H1 (cell line): ENCODE data around the gene EVPLL. TPM values are rescaled to one million over a fixed set of nuclear protein-coding genes. Genes with fewer than 3 reads are reported as not detected.

ENCODE experiments used
- CTCF ChIA-PET: fragments of 300-600 bp; sonication (Branson Sonifier 250); formaldehyde crosslinking; loops from one replicate; lab custom pipeline; 2021; ENCODE audit not compliant: partially characterized antibody; lab: Charles Lee
- POLR2A ChIA-PET: fragments of 300-600 bp; sonication (Branson Sonifier 250); formaldehyde crosslinking; loops from one replicate; lab custom pipeline; 2021; ENCODE audit warnings: inconsistent platforms; ENCODE audit not compliant: partially characterized antibody; lab: Charles Lee
- DNase-seq, 2 experiments: peaks; one replicate each; pipeline versions ENCODE4 v3.0.0 to v3.0.0-alpha.2; 2010 to 2022; ENCODE audit warnings: low spot score in 2 of 2, low read depth in 1 of 2, mixed read lengths in 1 of 2
- FAIRE-seq: peaks from 2 replicates; lab custom pipeline; 2011; peaks lifted over from hg19 to GRCh38; lab: Jason Lieb, UNC
- H2AFZ ChIP-seq: 2 replicates; pipeline ENCODE4 v1.8.1; 2012; ENCODE audit warnings: low read length, inconsistent platforms
- H2AK5ac ChIP-seq: 2 replicates; pipeline ENCODE4 v1.6.1; 2013; ENCODE audit warnings: low read depth, low read length
- H2BK120ac ChIP-seq: replicated peaks from 2 replicates; pipeline ENCODE3; 2013; ENCODE audit warnings: low read depth, low read length, inconsistent platforms
- H2BK12ac ChIP-seq: 2 replicates; pipeline ENCODE4 v1.6.1; 2013; ENCODE audit warnings: low read depth, low read length
- H2BK15ac ChIP-seq: 2 replicates; pipeline ENCODE4 v1.6.1; 2013; ENCODE audit warnings: low read length
- H2BK20ac ChIP-seq: 2 replicates; pipeline ENCODE4 v1.6.1; 2013; ENCODE audit warnings: low read length
- H2BK5ac ChIP-seq: 2 replicates; pipeline ENCODE4 v1.6.1; 2013; ENCODE audit warnings: low read depth, low read length
- H3K14ac ChIP-seq: 2 replicates; pipeline ENCODE4 v1.6.1; 2013; ENCODE audit warnings: inconsistent platforms; ENCODE audit not compliant: insufficient read length
- H3K18ac ChIP-seq: 2 replicates; pipeline ENCODE4 v1.6.1; 2013; ENCODE audit warnings: low read length; ENCODE audit errors: extremely low read depth
- H3K23ac ChIP-seq: 2 replicates; pipeline ENCODE4 v1.6.1; 2013; ENCODE audit warnings: inconsistent platforms; ENCODE audit not compliant: insufficient read length
- H3K23me2 ChIP-seq: 2 replicates; pipeline ENCODE4 v1.6.1; 2013; ENCODE audit warnings: low read depth, low read length
- H3K27ac ChIP-seq: 2 replicates; pipeline ENCODE4 v1.6.1; 2011; ENCODE audit warnings: low read depth, low read length, inconsistent platforms
- H3K27me3 ChIP-seq, 4 experiments: replicated peaks in 1 of 4; 1 replicate in 1 of 4; 2 replicates in 3 of 4; pipeline versions ENCODE4 v1.6.1 to v1.8.1; 2011 to 2013; ENCODE audit warnings: low read length in 3 of 4, mild to moderate bottlenecking in 3 of 4, inconsistent platforms in 2 of 4, mixed read lengths in 2 of 4, moderate library complexity in 1 of 4; ENCODE audit not compliant: control insufficient read depth in 3 of 4, insufficient read depth in 3 of 4; ENCODE audit errors: extremely low read depth in 1 of 4
- H3K36me3 ChIP-seq, 4 experiments: 2 replicates each; pipeline versions ENCODE4 v1.6.1 to v1.8.1; 2011 to 2013; ENCODE audit warnings: mild to moderate bottlenecking in 4 of 4, low read length in 3 of 4, moderate library complexity in 2 of 4, control low read depth in 1 of 4, inconsistent platforms in 1 of 4; ENCODE audit not compliant: insufficient read depth in 4 of 4, control insufficient read depth in 2 of 4
- H3K4ac ChIP-seq: replicated peaks from 2 replicates; pipeline ENCODE3; 2013; ENCODE audit warnings: low read length, low read depth, mixed read lengths, inconsistent platforms; ENCODE audit not compliant: insufficient read length
- H3K4me1 ChIP-seq, 4 experiments: replicated peaks in 1 of 4; 1 replicate in 1 of 4; 2 replicates in 3 of 4; pipeline versions ENCODE4 v1.6.1 to v1.8.1; 2011 to 2013; ENCODE audit warnings: low read length in 3 of 4, inconsistent platforms in 2 of 4, mixed read lengths in 1 of 4; ENCODE audit not compliant: insufficient read depth in 4 of 4, control insufficient read depth in 3 of 4
- H3K4me2 ChIP-seq, 2 experiments: 2 replicates each; pipeline versions ENCODE4 v1.6.1 to v1.8.1; 2011 to 2013; ENCODE audit warnings: low read depth in 2 of 2, low read length in 2 of 2, control low read depth in 1 of 2, inconsistent platforms in 1 of 2, mild to moderate bottlenecking in 1 of 2; ENCODE audit not compliant: insufficient read depth in 1 of 2
- H3K4me3 ChIP-seq, 4 experiments: fragments of 200-600, 300-600 bp in 1 of 4; sonication (generic), shearing (Covaris generic), sonication (Bioruptor Twin) in 1 of 4; 2 replicates each; pipeline versions ENCODE4 v1.5.1 to v1.8.1; 2011 to 2016; ENCODE audit warnings: low read length in 4 of 4, low read depth in 3 of 4, control low read depth in 2 of 4, inconsistent platforms in 2 of 4, mild to moderate bottlenecking in 2 of 4, mixed read lengths in 1 of 4, moderate library complexity in 1 of 4; ENCODE audit not compliant: insufficient read depth in 2 of 4; ENCODE audit errors: extremely low read depth in 1 of 4
- H3K56ac ChIP-seq: replicated peaks from 2 replicates; pipeline ENCODE3; 2013; ENCODE audit warnings: low read depth, mild to moderate bottlenecking, mixed read lengths, low read length, inconsistent platforms; ENCODE audit not compliant: insufficient read length
- H3K79me1 ChIP-seq: 2 replicates; pipeline ENCODE4 v1.6.1; 2013; ENCODE audit warnings: low read depth, low read length, control low read depth
- H3K79me2 ChIP-seq, 2 experiments: 2 replicates each; pipeline versions ENCODE4 v1.6.1 to v1.8.1; 2012 to 2013; ENCODE audit warnings: low read length in 2 of 2, mild to moderate bottlenecking in 2 of 2, inconsistent platforms in 1 of 2; ENCODE audit not compliant: insufficient read depth in 2 of 2, control insufficient read depth in 1 of 2
- H3K9ac ChIP-seq, 4 experiments: replicated peaks in 1 of 4; 1 replicate in 1 of 4; 2 replicates in 3 of 4; pipeline versions ENCODE4 v1.6.1 to v1.8.1; 2011 to 2013; ENCODE audit warnings: low read depth in 3 of 4, low read length in 3 of 4, control low read depth in 2 of 4, mild to moderate bottlenecking in 2 of 4, moderate library complexity in 2 of 4, inconsistent platforms in 1 of 4; ENCODE audit errors: extremely low read depth in 1 of 4
- H3K9me3 ChIP-seq, 2 experiments: 2 replicates each; pipeline versions ENCODE4 v1.6.1 to v1.8.1; 2012 to 2013; ENCODE audit warnings: mild to moderate bottlenecking in 2 of 2, moderate library complexity in 2 of 2, control low read depth in 1 of 2, inconsistent platforms in 1 of 2, low read depth in 1 of 2, low read length in 1 of 2, mixed read lengths in 1 of 2; ENCODE audit not compliant: insufficient read depth in 2 of 2
- H4K20me1 ChIP-seq, 2 experiments: replicated peaks in 1 of 2; 2 replicates each; pipeline versions ENCODE3 to v1.8.1; 2011 to 2013; ENCODE audit warnings: inconsistent platforms in 2 of 2, low read length in 2 of 2, mild to moderate bottlenecking in 1 of 2; ENCODE audit not compliant: insufficient read depth in 2 of 2, control insufficient read depth in 1 of 2
- H4K5ac ChIP-seq: 2 replicates; pipeline ENCODE4 v1.6.1; 2013; ENCODE audit warnings: low read length, low read depth, mixed read lengths, inconsistent platforms; ENCODE audit not compliant: insufficient read length
- H4K8ac ChIP-seq: 2 replicates; pipeline ENCODE4 v1.8.0; 2013; ENCODE audit warnings: mild to moderate bottlenecking, moderate library complexity, low read length, inconsistent platforms; ENCODE audit not compliant: insufficient read depth; ENCODE audit errors: extremely low read depth
- H4K91ac ChIP-seq: replicated peaks from 2 replicates; pipeline ENCODE3; 2013; ENCODE audit warnings: low read length, mixed read lengths, inconsistent platforms; ENCODE audit not compliant: insufficient read length
- ASH2L ChIP-seq: fragments of 200-600, 300-600 bp; sonication (generic); IDR thresholded peaks from one replicate; pipeline ENCODE4 v1.7.1; 2017; ENCODE audit warnings: low read length
- CBX8 ChIP-seq: fragments of 300-800, 300-1000 bp; sonication (generic); IDR thresholded peaks from 2 replicates; pipeline ENCODE4 v1.7.1; 2016; ENCODE audit warnings: low read depth, low read length, borderline replicate concordance
- CTBP2 ChIP-seq: IDR thresholded peaks from 2 replicates; pipeline ENCODE4 v1.7.0; 2011; ENCODE audit warnings: borderline replicate concordance, mild to moderate bottlenecking, moderate library complexity, mixed read lengths, low read length; ENCODE audit not compliant: insufficient read depth, insufficient read length
- EP300 ChIP-seq, 2 experiments: IDR thresholded peaks; 1 replicate in 1 of 2; 2 replicates in 1 of 2; pipeline ENCODE4 v1.6.1; 2011 to 2012; ENCODE audit warnings: low read depth in 2 of 2, low read length in 2 of 2, mild to moderate bottlenecking in 2 of 2, borderline replicate concordance in 1 of 2, inconsistent platforms in 1 of 2, moderate library complexity in 1 of 2
- EZH2 ChIP-seq: fragments of 200-600 bp; sonication (generic); IDR thresholded peaks from 2 replicates; pipeline ENCODE4 v1.7.1; 2012; ENCODE audit warnings: low read depth, mild to moderate bottlenecking, moderate library complexity, low read length, inconsistent platforms; ENCODE audit not compliant: severe bottlenecking
- GTF2F1 ChIP-seq: IDR thresholded peaks from 2 replicates; pipeline ENCODE4 v1.6.1; 2012; ENCODE audit warnings: low read depth, low read length, improper control_type of control experiment, borderline replicate concordance
- SAP30 ChIP-seq: fragments of 300-600 bp; sonication (generic); IDR thresholded peaks from 2 replicates; pipeline ENCODE4 v1.7.1; 2012; ENCODE audit warnings: low read length, moderate library complexity, mild to moderate bottlenecking, inconsistent platforms; ENCODE audit not compliant: insufficient read depth, insufficient replicate concordance
- SIN3A ChIP-seq, 2 experiments: IDR thresholded peaks in 1 of 2; conservative IDR thresholded peaks in 1 of 2; 2 replicates each; pipeline ENCODE4 v1.6.1; 2011 to 2012; ENCODE audit warnings: low read length in 2 of 2, improper control_type of control experiment in 1 of 2, low read depth in 1 of 2, mild to moderate bottlenecking in 1 of 2
- SIRT6 ChIP-seq: IDR thresholded peaks from one replicate; pipeline ENCODE4 v1.7.1; 2012; ENCODE audit warnings: low read length, inconsistent platforms
- SRF ChIP-seq: IDR thresholded peaks from 2 replicates; pipeline ENCODE4 v1.6.1; 2011; ENCODE audit warnings: mild to moderate bottlenecking, low read depth, low read length, moderate library complexity
- TBP ChIP-seq: IDR thresholded peaks from 2 replicates; pipeline ENCODE4 v1.6.1; 2011; ENCODE audit warnings: low read depth, low read length, improper control_type of control experiment
- TCF12 ChIP-seq: IDR thresholded peaks from 2 replicates; pipeline ENCODE4 v1.6.1; 2011; ENCODE audit warnings: low read depth, mild to moderate bottlenecking, low read length
- WGBS, 2 experiments: shearing (Covaris generic) in 1 of 2; methylation state at CpG; one replicate each; pipeline versions ENCODE4 v1.1.6 to v1.1.7; 2013 to 2015; ENCODE audit warnings: low lambda C conversion rate in 2 of 2, mixed read lengths in 2 of 2, inconsistent platforms in 1 of 2, low coverage in 1 of 2, missing lambda C conversion rate in 1 of 2; ENCODE audit not compliant: insufficient replicate concordance in 2 of 2, insufficient coverage in 1 of 2, insufficient read length in 1 of 2; ENCODE audit errors: extremely low coverage in 1 of 2, missing lambda C conversion rate in 1 of 2; 5-methylcytosine and 5-hydroxymethylcytosine counted together
- polyA plus RNA-seq, 7 experiments: library from polyadenylated mRNA; depleted of rRNA in 3 of 7; stranded (reverse) in 5 of 7; unstranded in 2 of 7; fragments of >200 nt in 5 of 7; fragments of 200-250 nt in 2 of 7; gene quantifications; 1 replicate in 5 of 7; 2 replicates in 1 of 7; 4 replicates in 1 of 7; pipeline versions ENCODE4 v1.2.1 to v1.2.3, GENCODE V29; 2011 to 2013; ENCODE audit warnings: missing spikeins in 2 of 7, mixed read lengths in 2 of 7
- total RNA-seq: library from RNA; stranded (reverse); fragmentation: NEBNext Ultra II Directional; extraction: Animal tissue kit (Norgen Biotek cat#: 25700); gene quantifications from 2 replicates; pipeline ENCODE4 v1.2.1, GENCODE V29; 2021
- TF ChIP-seq, protein P1 (sequence below): IDR thresholded peaks from 2 replicates; pipeline ENCODE4 v1.6.1; 2012; ENCODE audit warnings: inconsistent platforms

The EVPLL gene
- total and polyA plus RNA-seq, 2 of the 8 experiments (the other 6 are each of a cell fraction or from before 2014, with no cell fraction given), result 0.06 TPM; not detected in 1

DNA sequence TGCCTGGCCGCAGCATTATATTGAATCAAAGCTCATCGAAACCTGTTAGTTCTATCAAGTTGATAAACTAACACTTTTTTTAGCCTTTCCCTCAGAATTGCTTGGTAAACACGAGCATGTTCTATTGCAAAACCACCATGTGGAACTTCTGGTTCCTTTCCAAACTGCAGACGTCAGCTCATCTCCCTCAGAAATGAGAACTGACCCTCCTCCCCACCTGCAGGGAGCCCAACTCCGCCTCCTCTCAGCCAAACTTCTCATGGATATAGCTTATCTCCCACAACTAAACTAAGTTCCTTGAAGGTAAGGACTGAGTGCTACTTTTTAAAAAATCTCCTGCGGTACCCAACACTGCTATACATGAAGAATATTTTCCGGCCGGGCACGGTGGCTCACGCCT is 21.0 kb upstream of the EVPLL start:
- Histone ChIP-seq H2BK12ac (no peak overlapping the region), H2BK120ac (no peak overlapping the region), H2BK20ac (no peak overlapping the region), H3K27ac (no peak overlapping the region), H3K4ac (no peak overlapping the region), H2AK5ac (no peak overlapping the region), H3K23ac (no peak overlapping the region), H3K14ac (no peak overlapping the region), H3K56ac (no peak overlapping the region), H4K5ac (no peak overlapping the region), H3K79me2 (peaks cover 4 to 25% of the 10 kb centered on the region in 2 experiments), H2AFZ (no peak overlapping the region), H3K23me2 (no peaks in the 10 kb centered on the region), H4K20me1 (no peaks in the 10 kb centered on the region), H3K18ac (no peak overlapping the region), H3K9ac (no peak overlapping the region), H3K79me1 (peaks cover 3% of the 10 kb centered on the region; the same call in 1 of the 2 replicates), H3K36me3 (peaks cover 12 to 40% (median 28%) of the 10 kb centered on the region in 4 experiments; a peak in 7 of 8 replicates), H3K4me3 (no peak overlapping the region), H4K8ac (no peak overlapping the region), H3K4me1 (no peaks in the 10 kb centered on the region), H3K4me2 (no peak overlapping the region), H4K91ac (no peak overlapping the region), H3K9me3 (no peaks in the 10 kb centered on the region), H2BK5ac (no peak overlapping the region), H2BK15ac (no peak overlapping the region), H3K27me3 (no peaks in the 10 kb centered on the region)
- CTCF ChIA-PET, result interaction anchor here (1.1 to 1.4 kb wide), 2 partner anchors 35 to 140 kb away, joined by 3 to 4 read pairs; no protein-coding TSS in a partner anchor
- FAIRE-seq (no peak), DNase-seq (no peak)
- 95% methylated on average over 10 of the region's 10 CpGs; no CpG with 5 or more reads in 1 of the 2 experiments for WGBS, 2 experiments
- POLR2A ChIA-PET, result interaction anchor here (1.0 to 1.3 kb wide), 3 partner anchors 34 to 106 kb away, joined by 4 read pairs; no protein-coding TSS in a partner anchor
- TF ChIP-seq ASH2L (no peak), GTF2F1 (no peak), TCF12 (no peak), EZH2 (no peak), SIRT6 (no peak), SAP30 (no peak), TBP (no peak), EP300 (IDR thresholded peaks at IDR 0.05; ENCODE audit: borderline replicate concordance in 1 of 2, low read depth in 2 of 2, low read length in 2 of 2) (no peak), CBX8 (no peak), SRF (no peak), SIN3A (conservative IDR thresholded peaks at IDR 0.05 in 1 of 2, IDR thresholded peaks at IDR 0.05 in 1 of 2; ENCODE audit: low read depth in 1 of 2, low read length in 2 of 2) (no peak), CTBP2 (no peak)
- TF ChIP-seq, protein P1, sequence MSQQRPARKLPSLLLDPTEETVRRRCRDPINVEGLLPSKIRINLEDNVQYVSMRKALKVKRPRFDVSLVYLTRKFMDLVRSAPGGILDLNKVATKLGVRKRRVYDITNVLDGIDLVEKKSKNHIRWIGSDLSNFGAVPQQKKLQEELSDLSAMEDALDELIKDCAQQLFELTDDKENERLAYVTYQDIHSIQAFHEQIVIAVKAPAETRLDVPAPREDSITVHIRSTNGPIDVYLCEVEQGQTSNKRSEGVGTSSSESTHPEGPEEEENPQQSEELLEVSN, result no peak
